Lower leg skin (tissue), 3 donors: ENCODE data around the gene GON7.
"Not testable (repeated sequence)": the region's sequence is repeated elsewhere in the genome, so short reads cannot be mapped to it uniquely, and the experiment has no call there.

ENCODE experiments used
- CTCF ChIP-seq, 3 donors: fragments of 450-650 bp; IDR thresholded peaks; one replicate each; pipeline ENCODE4 v1.5.1; 2016; ENCODE audit warnings: antibody characterized with exemption in 3 of 3, mild to moderate bottlenecking in 3 of 3, moderate library complexity in 2 of 3
- POLR2A ChIP-seq, 2 donors: fragments of 450-650 bp; IDR thresholded peaks; one replicate each; pipeline ENCODE4 v1.6.1; 2016 to 2017; ENCODE audit warnings: antibody characterized with exemption in 2 of 2, mild to moderate bottlenecking in 1 of 2, moderate library complexity in 1 of 2

GRCh38 chr14:93165271-93166265 is 41.3 kb downstream of the GON7 start:
- not testable (repeated sequence) for TF ChIP-seq CTCF, POLR2A (IDR thresholded peaks at IDR 0.05)
